HEK293 (cell line): ENCODE data around the gene ATCAY.

Source experiments
- CTCF ChIA-PET: fragments of 350-600 bp; formaldehyde crosslinking; extraction: SDS; loops from one replicate; lab custom pipeline; 2021; ENCODE audit warnings: antibody characterized with exemption; lab: Yijun Ruan, JAX
- POLR2A ChIA-PET: fragments of 300-600 bp; formaldehyde crosslinking; extraction: SDS; loops from one replicate; lab custom pipeline; 2020; ENCODE audit warnings: antibody characterized with exemption, inconsistent platforms; lab: Yijun Ruan, JAX
- H3K27ac ChIP-seq: fragments of 200-500 bp; sonication (Bioruptor generic); 2 replicates; pipeline ENCODE4 v1.5.1; 2014; ENCODE audit warnings: low read depth, low read length, control low read depth, inconsistent platforms; ENCODE audit errors: extremely low read depth
- H3K36me3 ChIP-seq, 2 experiments: fragments of 200-500 bp in 1 of 2; sonication (Bioruptor generic) in 1 of 2; 1 replicate in 1 of 2; 2 replicates in 1 of 2; pipeline ENCODE4 v1.5.1; 2014 to 2017; ENCODE audit warnings: inconsistent platforms in 2 of 2, low read length in 2 of 2; ENCODE audit not compliant: control insufficient read depth in 2 of 2, insufficient read depth in 1 of 2
- H3K4me1 ChIP-seq: fragments of 200-500 bp; sonication (Bioruptor generic); 2 replicates; pipeline ENCODE4 v1.5.1; 2014; ENCODE audit warnings: mild to moderate bottlenecking, low read length, inconsistent platforms; ENCODE audit not compliant: control insufficient read depth, insufficient read depth
- H3K4me3 ChIP-seq: 2 replicates; pipeline ENCODE4 v1.5.1; 2011; ENCODE audit warnings: low read depth, mild to moderate bottlenecking, control low read depth, low read length, moderate library complexity
- H3K9me3 ChIP-seq: fragments of 200-500 bp; sonication (Bioruptor generic); 2 replicates; pipeline ENCODE4 v1.5.1; 2014; ENCODE audit warnings: low read depth, low read length, inconsistent platforms; ENCODE audit not compliant: control insufficient read depth, insufficient read depth
- BCL11B ChIP-seq: fragments of 450-650 bp; formaldehyde crosslinking; IDR thresholded peaks from 2 replicates; pipeline ENCODE4 v1.5.1; 2016; ENCODE audit warnings: low read depth, missing biosample characterization, missing genetic modification characterization
- FEZF1 ChIP-seq: fragments of 450-650 bp; formaldehyde crosslinking; IDR thresholded peaks from 2 replicates; pipeline ENCODE4 v1.5.1; 2016; ENCODE audit warnings: missing biosample characterization, missing genetic modification characterization
- GLIS1 ChIP-seq: fragments of 450-650 bp; formaldehyde crosslinking; IDR thresholded peaks from 2 replicates; pipeline ENCODE4 v1.5.1; 2016; ENCODE audit warnings: missing biosample characterization, missing genetic modification characterization
- SP7 ChIP-seq: fragments of 450-650 bp; formaldehyde crosslinking; IDR thresholded peaks from 2 replicates; pipeline ENCODE4 v1.5.1; 2016; ENCODE audit warnings: missing biosample characterization, missing genetic modification characterization
- ZNF133 ChIP-seq: fragments of 450-650 bp; formaldehyde crosslinking; IDR thresholded peaks from 2 replicates; pipeline ENCODE4 v1.5.1; 2016; ENCODE audit warnings: missing biosample characterization, missing genetic modification characterization
- ZNF175 ChIP-seq: fragments of 450-650 bp; formaldehyde crosslinking; IDR thresholded peaks from 2 replicates; pipeline ENCODE4 v1.5.1; 2016; ENCODE audit warnings: missing biosample characterization, missing genetic modification characterization
- ZNF324 ChIP-seq: fragments of 450-650 bp; formaldehyde crosslinking; IDR thresholded peaks from 2 replicates; pipeline ENCODE4 v1.5.1; 2016; ENCODE audit warnings: missing biosample characterization, missing genetic modification characterization
- ZNF548 ChIP-seq: fragments of 450-650 bp; formaldehyde crosslinking; IDR thresholded peaks from 2 replicates; pipeline ENCODE4 v1.5.1; 2016; ENCODE audit warnings: missing biosample characterization, missing genetic modification characterization
- ZNF558 ChIP-seq: fragments of 450-650 bp; formaldehyde crosslinking; IDR thresholded peaks from 2 replicates; pipeline ENCODE4 v1.5.1; 2016; ENCODE audit warnings: missing biosample characterization, missing genetic modification characterization
- ZNF768 ChIP-seq: fragments of 450-650 bp; formaldehyde crosslinking; IDR thresholded peaks from 2 replicates; pipeline ENCODE4 v1.5.1; 2018; ENCODE audit warnings: missing biosample characterization, mild to moderate bottlenecking, missing genetic modification characterization
- ZNF830 ChIP-seq: fragments of 450-650 bp; IDR thresholded peaks from 2 replicates; pipeline ENCODE4 v1.5.0; 2018; ENCODE audit warnings: missing biosample characterization, missing genetic modification characterization, low read depth, mild to moderate bottlenecking, moderate library complexity
- ZNF843 ChIP-seq: fragments of 450-650 bp; formaldehyde crosslinking; IDR thresholded peaks from 2 replicates; pipeline ENCODE4 v1.5.1; 2016; ENCODE audit warnings: missing biosample characterization, missing genetic modification characterization
- ZSCAN30 ChIP-seq: fragments of 450-650 bp; IDR thresholded peaks from 2 replicates; pipeline ENCODE4 v1.5.1; 2018; ENCODE audit warnings: missing biosample characterization, mild to moderate bottlenecking, missing genetic modification characterization, moderate library complexity
- TF ChIP-seq, protein P1 (sequence below): fragments of 450-650 bp; formaldehyde crosslinking; IDR thresholded peaks from 2 replicates; pipeline ENCODE4 v1.5.1; 2017; ENCODE audit warnings: missing biosample characterization, missing genetic modification characterization
- TF ChIP-seq, protein P2 (sequence below): fragments of 450-650 bp; formaldehyde crosslinking; IDR thresholded peaks from 2 replicates; pipeline ENCODE4 v1.5.1; 2016; ENCODE audit warnings: missing biosample characterization, missing genetic modification characterization
- TF ChIP-seq, protein P3 (sequence below): fragments of 450-650 bp; formaldehyde crosslinking; IDR thresholded peaks from 2 replicates; pipeline ENCODE4 v1.5.1; 2016; ENCODE audit warnings: missing biosample characterization, missing genetic modification characterization
- TF ChIP-seq, protein P4 (sequence below): fragments of 450-650 bp; formaldehyde crosslinking; IDR thresholded peaks from 2 replicates; pipeline ENCODE4 v1.5.1; 2016; ENCODE audit warnings: missing biosample characterization, missing genetic modification characterization
- TF ChIP-seq, protein P5 (sequence below): fragments of 450-650 bp; formaldehyde crosslinking; optimal IDR thresholded peaks from 2 replicates; pipeline ENCODE3; 2016; ENCODE audit warnings: missing biosample characterization, mild to moderate bottlenecking, missing genetic modification characterization
- TF ChIP-seq, protein P6 (sequence below): fragments of 450-650 bp; formaldehyde crosslinking; IDR thresholded peaks from 2 replicates; pipeline ENCODE4 v1.5.1; 2016; ENCODE audit warnings: missing biosample characterization, missing genetic modification characterization, borderline replicate concordance

The ATCAY gene

DNA sequence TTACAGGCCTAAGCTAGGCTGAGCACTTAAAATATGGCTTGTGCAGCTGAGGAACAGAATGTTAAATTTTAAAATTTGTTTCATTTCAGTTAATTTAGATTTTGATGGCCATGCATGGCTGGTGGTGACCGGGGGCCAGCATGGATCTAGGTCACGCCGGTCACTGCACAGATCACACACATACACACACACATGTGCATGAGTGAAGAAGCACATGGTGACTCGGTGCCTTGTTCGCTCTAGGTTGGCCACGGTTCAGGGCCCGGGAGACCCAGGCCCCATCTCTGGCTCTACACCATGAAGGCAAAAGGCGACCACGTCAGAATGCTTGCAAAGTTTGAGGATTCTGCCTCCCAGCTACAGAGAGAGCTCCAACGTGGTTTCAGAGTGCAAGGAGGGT is 39.7 kb upstream of the ATCAY start (continued):
- TF ChIP-seq ZNF843 (tag by site-specific recombination) (no peak), SP7 (tag by site-specific recombination) (no peak)
- TF ChIP-seq, all 188 proteins: peak for 0

DNA sequence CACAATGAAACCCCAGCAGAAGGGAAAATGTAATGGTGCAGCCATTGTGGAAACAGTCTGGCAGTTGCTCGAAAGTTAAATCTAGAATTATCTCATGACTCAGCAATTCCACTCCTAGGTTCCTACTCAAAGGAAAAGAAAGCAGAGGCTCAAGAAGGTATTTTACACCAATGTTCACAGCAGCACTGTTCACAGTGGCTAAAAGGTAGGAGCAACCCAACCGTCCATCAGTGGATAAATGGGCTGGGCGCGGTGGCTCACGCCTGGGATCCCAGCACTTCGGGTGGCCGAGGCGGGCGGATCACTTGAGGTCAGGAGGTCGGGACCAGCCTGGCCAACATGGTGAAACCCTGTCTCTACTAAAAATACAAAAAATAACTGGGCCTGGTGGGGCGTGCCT is 37.5 kb upstream of the ATCAY start:
- CTCF ChIA-PET = interaction anchor here (0.7 to 1.3 kb wide), 2 partner anchors 10 to 262 kb away, joined by 3 to 5 read pairs; no protein-coding TSS in a partner anchor

DNA sequence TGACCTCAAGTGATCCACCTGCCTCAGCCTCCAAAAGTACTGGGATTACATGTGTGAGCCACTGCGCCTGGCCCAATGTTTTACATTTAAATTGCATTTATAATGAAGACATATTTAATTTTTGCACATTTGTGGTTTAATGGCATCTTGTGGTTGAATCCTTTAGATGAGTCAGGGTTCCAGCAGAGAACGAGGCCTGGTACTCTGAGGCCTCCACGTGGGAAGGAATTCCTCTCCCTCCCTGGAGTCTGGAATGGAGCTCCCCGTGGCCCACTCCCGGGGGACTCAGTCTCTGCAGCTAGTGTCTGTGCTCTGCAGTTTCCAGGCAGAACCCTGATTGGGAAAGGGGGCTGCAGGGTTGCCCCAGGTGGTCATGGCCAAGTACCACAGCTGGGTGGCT is 35.9 kb upstream of the ATCAY start:
- ChIA-PET CTCF (no interaction called here), POLR2A (no interaction called here)
- Histone ChIP-seq H3K9me3 (no peaks in the 10 kb centered on the region), H3K36me3 (no peaks in the 10 kb centered on the region), H3K4me1 (no peaks in the 10 kb centered on the region), H3K27ac (no peak overlapping the region), H3K4me3 (no peak overlapping the region)
- TF ChIP-seq ZNF843 (tag by site-specific recombination) (no peak), ZNF830 (tag by site-specific recombination) (no peak), ZNF175 (tag by site-specific recombination) (no peak), FEZF1 (tag by site-specific recombination) (no peak), ZSCAN30 (tag by site-specific recombination) (no peak), ZNF548 (tag by site-specific recombination) (no peak), ZNF133 (tag by site-specific recombination) (no peak), ZNF768 (tag by site-specific recombination) (no peak), BCL11B (no peak), ZNF324 (tag by site-specific recombination) (no peak)
- TF ChIP-seq, protein P1, sequence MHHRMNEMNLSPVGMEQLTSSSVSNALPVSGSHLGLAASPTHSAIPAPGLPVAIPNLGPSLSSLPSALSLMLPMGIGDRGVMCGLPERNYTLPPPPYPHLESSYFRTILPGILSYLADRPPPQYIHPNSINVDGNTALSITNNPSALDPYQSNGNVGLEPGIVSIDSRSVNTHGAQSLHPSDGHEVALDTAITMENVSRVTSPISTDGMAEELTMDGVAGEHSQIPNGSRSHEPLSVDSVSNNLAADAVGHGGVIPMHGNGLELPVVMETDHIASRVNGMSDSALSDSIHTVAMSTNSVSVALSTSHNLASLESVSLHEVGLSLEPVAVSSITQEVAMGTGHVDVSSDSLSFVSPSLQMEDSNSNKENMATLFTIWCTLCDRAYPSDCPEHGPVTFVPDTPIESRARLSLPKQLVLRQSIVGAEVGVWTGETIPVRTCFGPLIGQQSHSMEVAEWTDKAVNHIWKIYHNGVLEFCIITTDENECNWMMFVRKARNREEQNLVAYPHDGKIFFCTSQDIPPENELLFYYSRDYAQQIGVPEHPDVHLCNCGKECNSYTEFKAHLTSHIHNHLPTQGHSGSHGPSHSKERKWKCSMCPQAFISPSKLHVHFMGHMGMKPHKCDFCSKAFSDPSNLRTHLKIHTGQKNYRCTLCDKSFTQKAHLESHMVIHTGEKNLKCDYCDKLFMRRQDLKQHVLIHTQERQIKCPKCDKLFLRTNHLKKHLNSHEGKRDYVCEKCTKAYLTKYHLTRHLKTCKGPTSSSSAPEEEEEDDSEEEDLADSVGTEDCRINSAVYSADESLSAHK = no peak
- TF ChIP-seq, protein P2, sequence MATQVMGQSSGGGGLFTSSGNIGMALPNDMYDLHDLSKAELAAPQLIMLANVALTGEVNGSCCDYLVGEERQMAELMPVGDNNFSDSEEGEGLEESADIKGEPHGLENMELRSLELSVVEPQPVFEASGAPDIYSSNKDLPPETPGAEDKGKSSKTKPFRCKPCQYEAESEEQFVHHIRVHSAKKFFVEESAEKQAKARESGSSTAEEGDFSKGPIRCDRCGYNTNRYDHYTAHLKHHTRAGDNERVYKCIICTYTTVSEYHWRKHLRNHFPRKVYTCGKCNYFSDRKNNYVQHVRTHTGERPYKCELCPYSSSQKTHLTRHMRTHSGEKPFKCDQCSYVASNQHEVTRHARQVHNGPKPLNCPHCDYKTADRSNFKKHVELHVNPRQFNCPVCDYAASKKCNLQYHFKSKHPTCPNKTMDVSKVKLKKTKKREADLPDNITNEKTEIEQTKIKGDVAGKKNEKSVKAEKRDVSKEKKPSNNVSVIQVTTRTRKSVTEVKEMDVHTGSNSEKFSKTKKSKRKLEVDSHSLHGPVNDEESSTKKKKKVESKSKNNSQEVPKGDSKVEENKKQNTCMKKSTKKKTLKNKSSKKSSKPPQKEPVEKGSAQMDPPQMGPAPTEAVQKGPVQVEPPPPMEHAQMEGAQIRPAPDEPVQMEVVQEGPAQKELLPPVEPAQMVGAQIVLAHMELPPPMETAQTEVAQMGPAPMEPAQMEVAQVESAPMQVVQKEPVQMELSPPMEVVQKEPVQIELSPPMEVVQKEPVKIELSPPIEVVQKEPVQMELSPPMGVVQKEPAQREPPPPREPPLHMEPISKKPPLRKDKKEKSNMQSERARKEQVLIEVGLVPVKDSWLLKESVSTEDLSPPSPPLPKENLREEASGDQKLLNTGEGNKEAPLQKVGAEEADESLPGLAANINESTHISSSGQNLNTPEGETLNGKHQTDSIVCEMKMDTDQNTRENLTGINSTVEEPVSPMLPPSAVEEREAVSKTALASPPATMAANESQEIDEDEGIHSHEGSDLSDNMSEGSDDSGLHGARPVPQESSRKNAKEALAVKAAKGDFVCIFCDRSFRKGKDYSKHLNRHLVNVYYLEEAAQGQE (tag by site-specific recombination) = no peak
- TF ChIP-seq, protein P3, sequence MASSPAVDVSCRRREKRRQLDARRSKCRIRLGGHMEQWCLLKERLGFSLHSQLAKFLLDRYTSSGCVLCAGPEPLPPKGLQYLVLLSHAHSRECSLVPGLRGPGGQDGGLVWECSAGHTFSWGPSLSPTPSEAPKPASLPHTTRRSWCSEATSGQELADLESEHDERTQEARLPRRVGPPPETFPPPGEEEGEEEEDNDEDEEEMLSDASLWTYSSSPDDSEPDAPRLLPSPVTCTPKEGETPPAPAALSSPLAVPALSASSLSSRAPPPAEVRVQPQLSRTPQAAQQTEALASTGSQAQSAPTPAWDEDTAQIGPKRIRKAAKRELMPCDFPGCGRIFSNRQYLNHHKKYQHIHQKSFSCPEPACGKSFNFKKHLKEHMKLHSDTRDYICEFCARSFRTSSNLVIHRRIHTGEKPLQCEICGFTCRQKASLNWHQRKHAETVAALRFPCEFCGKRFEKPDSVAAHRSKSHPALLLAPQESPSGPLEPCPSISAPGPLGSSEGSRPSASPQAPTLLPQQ (tag by site-specific recombination) = no peak
- TF ChIP-seq, protein P4, sequence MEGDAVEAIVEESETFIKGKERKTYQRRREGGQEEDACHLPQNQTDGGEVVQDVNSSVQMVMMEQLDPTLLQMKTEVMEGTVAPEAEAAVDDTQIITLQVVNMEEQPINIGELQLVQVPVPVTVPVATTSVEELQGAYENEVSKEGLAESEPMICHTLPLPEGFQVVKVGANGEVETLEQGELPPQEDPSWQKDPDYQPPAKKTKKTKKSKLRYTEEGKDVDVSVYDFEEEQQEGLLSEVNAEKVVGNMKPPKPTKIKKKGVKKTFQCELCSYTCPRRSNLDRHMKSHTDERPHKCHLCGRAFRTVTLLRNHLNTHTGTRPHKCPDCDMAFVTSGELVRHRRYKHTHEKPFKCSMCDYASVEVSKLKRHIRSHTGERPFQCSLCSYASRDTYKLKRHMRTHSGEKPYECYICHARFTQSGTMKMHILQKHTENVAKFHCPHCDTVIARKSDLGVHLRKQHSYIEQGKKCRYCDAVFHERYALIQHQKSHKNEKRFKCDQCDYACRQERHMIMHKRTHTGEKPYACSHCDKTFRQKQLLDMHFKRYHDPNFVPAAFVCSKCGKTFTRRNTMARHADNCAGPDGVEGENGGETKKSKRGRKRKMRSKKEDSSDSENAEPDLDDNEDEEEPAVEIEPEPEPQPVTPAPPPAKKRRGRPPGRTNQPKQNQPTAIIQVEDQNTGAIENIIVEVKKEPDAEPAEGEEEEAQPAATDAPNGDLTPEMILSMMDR (tag by site-specific recombination) = no peak

More for the DNA sequence above, 37.5 kb upstream of the ATCAY start:
- POLR2A ChIA-PET = no interaction called here
- H3K4me3 ChIP-seq = no peak overlapping the region
- H3K4me1 ChIP-seq = no peaks in the 10 kb centered on the region
- no peak overlapping the region for H3K27ac ChIP-seq
- TF ChIP-seq, protein P5, sequence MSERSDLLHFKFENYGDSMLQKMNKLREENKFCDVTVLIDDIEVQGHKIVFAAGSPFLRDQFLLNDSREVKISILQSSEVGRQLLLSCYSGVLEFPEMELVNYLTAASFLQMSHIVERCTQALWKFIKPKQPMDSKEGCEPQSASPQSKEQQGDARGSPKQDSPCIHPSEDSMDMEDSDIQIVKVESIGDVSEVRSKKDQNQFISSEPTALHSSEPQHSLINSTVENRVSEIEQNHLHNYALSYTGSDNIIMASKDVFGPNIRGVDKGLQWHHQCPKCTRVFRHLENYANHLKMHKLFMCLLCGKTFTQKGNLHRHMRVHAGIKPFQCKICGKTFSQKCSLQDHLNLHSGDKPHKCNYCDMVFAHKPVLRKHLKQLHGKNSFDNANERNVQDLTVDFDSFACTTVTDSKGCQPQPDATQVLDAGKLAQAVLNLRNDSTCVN = no peak
- TF ChIP-seq ZNF558 (tag by site-specific recombination) (no peak), GLIS1 (tag by site-specific recombination) (no peak)
- TF ChIP-seq, protein P6, sequence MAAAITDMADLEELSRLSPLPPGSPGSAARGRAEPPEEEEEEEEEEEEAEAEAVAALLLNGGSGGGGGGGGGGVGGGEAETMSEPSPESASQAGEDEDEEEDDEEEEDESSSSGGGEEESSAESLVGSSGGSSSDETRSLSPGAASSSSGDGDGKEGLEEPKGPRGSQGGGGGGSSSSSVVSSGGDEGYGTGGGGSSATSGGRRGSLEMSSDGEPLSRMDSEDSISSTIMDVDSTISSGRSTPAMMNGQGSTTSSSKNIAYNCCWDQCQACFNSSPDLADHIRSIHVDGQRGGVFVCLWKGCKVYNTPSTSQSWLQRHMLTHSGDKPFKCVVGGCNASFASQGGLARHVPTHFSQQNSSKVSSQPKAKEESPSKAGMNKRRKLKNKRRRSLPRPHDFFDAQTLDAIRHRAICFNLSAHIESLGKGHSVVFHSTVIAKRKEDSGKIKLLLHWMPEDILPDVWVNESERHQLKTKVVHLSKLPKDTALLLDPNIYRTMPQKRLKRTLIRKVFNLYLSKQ (tag by site-specific recombination) = no peak
- TF ChIP-seq, all 188 proteins: peak for 0
- Histone ChIP-seq H3K36me3 (no peaks in the 10 kb centered on the region), H3K9me3 (no peaks in the 10 kb centered on the region)
